Measurements from ENCODE around the gene GTF3C1. TPM values are rescaled to one million over a fixed set of nuclear protein-coding genes. Genes with fewer than 3 reads are reported as not detected.

GTF3C1 gene
- total RNA-seq, 1 donor from 2014 or later, result 125 TPM

DNA sequence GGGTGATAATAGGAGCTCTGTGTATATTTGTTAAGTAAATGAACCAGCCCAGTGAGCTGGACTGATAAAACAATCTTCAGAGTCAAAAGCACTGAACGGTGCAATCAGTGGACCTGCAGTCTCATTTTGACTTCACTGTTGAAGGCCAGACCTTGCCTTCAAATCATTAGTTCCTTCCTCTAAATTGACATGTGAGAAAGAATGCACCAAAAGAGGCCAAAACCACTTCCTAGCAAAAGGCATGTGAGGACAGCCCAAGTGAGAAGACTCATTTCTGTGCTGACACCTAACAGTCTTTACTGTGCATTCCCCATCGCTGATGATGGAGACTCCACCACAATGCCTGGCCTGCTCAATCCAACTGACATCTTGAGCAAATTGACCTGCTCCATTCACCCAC is 10.6 kb downstream of the GTF3C1 start:
- H3K27me3 Mint-ChIP-seq (ENCODE audit: low read depth), result no peaks in the 10 kb centered on the region
- TF ChIP-seq, protein P1, sequence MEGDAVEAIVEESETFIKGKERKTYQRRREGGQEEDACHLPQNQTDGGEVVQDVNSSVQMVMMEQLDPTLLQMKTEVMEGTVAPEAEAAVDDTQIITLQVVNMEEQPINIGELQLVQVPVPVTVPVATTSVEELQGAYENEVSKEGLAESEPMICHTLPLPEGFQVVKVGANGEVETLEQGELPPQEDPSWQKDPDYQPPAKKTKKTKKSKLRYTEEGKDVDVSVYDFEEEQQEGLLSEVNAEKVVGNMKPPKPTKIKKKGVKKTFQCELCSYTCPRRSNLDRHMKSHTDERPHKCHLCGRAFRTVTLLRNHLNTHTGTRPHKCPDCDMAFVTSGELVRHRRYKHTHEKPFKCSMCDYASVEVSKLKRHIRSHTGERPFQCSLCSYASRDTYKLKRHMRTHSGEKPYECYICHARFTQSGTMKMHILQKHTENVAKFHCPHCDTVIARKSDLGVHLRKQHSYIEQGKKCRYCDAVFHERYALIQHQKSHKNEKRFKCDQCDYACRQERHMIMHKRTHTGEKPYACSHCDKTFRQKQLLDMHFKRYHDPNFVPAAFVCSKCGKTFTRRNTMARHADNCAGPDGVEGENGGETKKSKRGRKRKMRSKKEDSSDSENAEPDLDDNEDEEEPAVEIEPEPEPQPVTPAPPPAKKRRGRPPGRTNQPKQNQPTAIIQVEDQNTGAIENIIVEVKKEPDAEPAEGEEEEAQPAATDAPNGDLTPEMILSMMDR (conservative IDR thresholded peaks at IDR 0.05), result no peak
- no peaks in the 10 kb centered on the region for H3K4me1 Mint-ChIP-seq
- DNase-seq (ENCODE audit: low read depth, low spot score), result no peak
- no peak overlapping the region for H3K27ac Mint-ChIP-seq (ENCODE audit: unreplicated experiment)
- H3K36me3 Mint-ChIP-seq (ENCODE audit: low read depth), result peaks cover 49% of the 10 kb centered on the region
- no peak overlapping the region for H3K4me3 Mint-ChIP-seq
- H3K9me3 Mint-ChIP-seq, result no peaks in the 10 kb centered on the region

DNA sequence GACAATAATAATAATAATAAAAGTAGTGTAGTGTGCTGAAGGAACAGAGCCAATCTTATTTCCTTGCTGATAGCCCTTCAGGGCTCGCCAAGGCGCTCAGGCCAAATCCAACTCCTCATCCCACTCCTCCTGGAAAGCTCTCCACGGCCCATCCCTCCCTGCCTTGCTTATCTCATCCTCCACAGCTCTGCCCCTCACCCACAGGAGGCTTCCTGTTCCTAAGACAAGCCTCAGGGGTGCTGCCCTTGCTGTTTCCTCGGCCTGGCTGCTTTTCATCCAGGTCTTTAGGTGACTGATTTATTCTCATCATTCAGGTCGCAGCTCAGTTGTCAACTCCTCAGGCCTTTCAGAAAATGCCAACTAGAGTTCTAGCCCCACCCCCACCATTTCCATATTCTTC is 11.2 kb downstream of the GTF3C1 start:
- Mint-ChIP-seq H3K27ac (ENCODE audit: unreplicated experiment) (peak overlapping the region; percentile 62), H3K4me1 (no peaks in the 10 kb centered on the region), H3K36me3 (ENCODE audit: low read depth) (peaks cover 47% of the 10 kb centered on the region), H3K27me3 (ENCODE audit: low read depth) (no peaks in the 10 kb centered on the region), H3K9me3 (no peaks in the 10 kb centered on the region), H3K4me3 (no peak overlapping the region)
- TF ChIP-seq, protein P1 (conservative IDR thresholded peaks at IDR 0.05), result no peak
- no peak for DNase-seq (ENCODE audit: low read depth, low spot score)

DNA sequence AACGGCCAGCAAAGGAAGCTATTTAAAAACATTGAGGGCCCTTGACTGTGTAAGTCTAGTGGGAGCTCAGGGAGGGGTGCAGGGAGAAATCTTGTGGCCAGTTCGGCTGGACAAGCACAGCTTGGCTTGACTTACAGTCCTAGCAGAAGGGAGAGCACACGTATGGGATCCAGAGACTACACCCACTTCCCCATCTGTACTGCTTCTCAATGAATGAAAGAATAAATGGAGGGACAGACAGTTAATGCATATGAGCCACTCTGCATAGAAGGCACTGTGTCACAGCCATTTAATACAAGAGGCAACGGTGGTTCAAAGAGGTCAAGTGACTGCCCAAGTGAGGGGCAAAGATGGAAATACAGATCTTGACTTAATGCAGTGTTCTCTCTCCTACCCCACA is 15.5 kb downstream of the GTF3C1 start:
- Mint-ChIP-seq H3K4me1 (no peaks in the 10 kb centered on the region), H3K9me3 (no peaks in the 10 kb centered on the region), H3K4me3 (no peak overlapping the region), H3K36me3 (ENCODE audit: low read depth) (peaks cover 40% of the 10 kb centered on the region), H3K27me3 (ENCODE audit: low read depth) (no peaks in the 10 kb centered on the region), H3K27ac (ENCODE audit: unreplicated experiment) (no peak overlapping the region)
- TF ChIP-seq, protein P1 (conservative IDR thresholded peaks at IDR 0.05), result no peak
- no peak for DNase-seq (ENCODE audit: low read depth, low spot score)

DNA sequence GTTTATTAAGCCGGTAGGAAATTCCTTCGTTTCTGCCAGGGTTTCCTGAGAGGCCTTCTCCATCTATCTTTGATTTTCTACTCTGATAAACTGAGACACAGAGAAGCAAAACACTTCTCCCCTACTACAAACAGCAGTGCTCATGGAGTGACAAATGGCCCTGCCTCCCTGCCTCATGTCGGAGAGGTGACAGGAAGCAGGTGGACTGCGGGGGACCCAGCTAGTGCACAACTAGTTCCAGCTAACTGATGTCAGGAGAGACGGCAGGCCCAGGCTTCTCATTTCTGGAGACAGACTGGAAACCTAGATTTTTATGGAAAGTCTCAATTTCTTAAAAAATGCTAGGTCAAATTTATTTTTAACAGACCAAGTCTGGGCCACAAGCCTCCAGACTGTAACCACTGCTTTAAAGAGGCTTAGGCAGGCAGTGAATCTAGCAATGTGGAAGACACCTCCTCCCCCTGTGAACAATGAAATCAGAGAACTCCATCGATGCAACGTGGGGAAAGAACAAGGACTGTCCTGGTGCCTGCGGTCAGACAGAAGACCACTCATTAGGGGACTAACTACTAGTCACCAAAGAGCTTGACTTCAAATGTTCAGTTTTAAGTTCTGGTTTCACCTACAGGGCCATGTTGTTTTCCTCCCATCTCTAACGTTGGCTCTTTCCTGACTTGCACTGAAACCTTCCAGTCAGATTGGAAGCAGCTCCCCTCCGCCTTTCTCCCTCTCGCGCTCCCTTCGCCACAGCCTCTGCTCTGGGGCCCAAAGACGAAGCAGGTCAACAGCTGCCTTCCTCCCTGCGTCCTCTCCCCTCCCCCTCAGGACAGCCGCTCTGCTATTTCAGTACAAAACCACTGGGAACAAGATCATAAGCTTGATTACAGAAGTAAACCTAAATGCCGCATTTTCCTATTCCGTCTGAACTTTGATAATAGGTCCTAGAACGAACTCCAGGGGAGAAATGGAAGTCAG is 17.6 kb downstream of the GTF3C1 start:
- Mint-ChIP-seq H3K36me3 (ENCODE audit: low read depth) (peaks cover 37% of the 10 kb centered on the region), H3K4me3 (no peak overlapping the region), H3K27ac (ENCODE audit: unreplicated experiment) (no peak overlapping the region), H3K4me1 (no peaks in the 10 kb centered on the region), H3K27me3 (ENCODE audit: low read depth) (no peaks in the 10 kb centered on the region), H3K9me3 (no peaks in the 10 kb centered on the region)
- TF ChIP-seq, protein P1 (conservative IDR thresholded peaks at IDR 0.05), result no peak
- no peak for DNase-seq (ENCODE audit: low read depth, low spot score)

DNA sequence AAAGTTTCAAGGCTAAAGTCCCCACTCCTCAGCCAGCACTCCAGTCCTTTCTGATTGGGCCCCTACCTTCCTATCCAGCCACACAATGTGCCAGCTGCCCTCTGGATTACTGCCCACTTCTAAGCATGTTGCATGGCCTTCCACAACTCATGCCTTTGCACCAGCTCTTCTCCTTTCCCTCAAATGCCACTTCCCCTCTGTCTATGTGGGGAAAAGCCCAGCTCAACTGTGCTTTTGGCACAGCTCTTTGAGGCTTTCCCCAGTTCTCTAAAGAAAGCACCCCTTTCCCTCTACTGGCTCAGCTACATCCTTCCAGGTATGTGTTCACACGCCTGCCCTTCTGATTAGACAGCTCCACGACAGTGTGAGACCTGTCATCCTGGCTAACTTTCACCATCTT is 18.5 kb downstream of the GTF3C1 start:
- no peaks in the 10 kb centered on the region for H3K9me3 Mint-ChIP-seq
- TF ChIP-seq, protein P1 (conservative IDR thresholded peaks at IDR 0.05), result no peak
- no peak for DNase-seq (ENCODE audit: low read depth, low spot score)
- peaks cover 31% of the 10 kb centered on the region for H3K36me3 Mint-ChIP-seq (ENCODE audit: low read depth)
- H3K27ac Mint-ChIP-seq (ENCODE audit: unreplicated experiment), result no peak overlapping the region
- no peak overlapping the region for H3K4me3 Mint-ChIP-seq
- H3K4me1 Mint-ChIP-seq, result no peaks in the 10 kb centered on the region
- no peaks in the 10 kb centered on the region for H3K27me3 Mint-ChIP-seq (ENCODE audit: low read depth)
